Activated T-cell treated with anti-CD3 and anti-CD28 coated beads, Interleukin-2, amount 50 U/mL, for 4 hours (primary cell): ENCODE measurements around the gene UNC93B1. TPM values are rescaled to one million over a fixed set of nuclear protein-coding genes. Genes with fewer than 3 reads are reported as not detected.
"Not testable (repeated sequence)": the region's sequence is repeated elsewhere in the genome, so short reads cannot be mapped to it uniquely, and the experiment has no call there.

Experiments
- ATAC-seq, 2 donors: fragments of 200-7000 bp; cut with Tn5 transposase; one replicate each; pipeline ENCODE4 v1.10.0; 2021
- DNase-seq: peaks from one replicate; pipeline ENCODE4 v3.0.0-alpha.2; 2020
- H3K27me3 Mint-ChIP-seq: one replicate; pipeline ENCODE4 v1.8.0; 2021; ENCODE audit warnings: low read depth, mixed read lengths
- H3K36me3 Mint-ChIP-seq: one replicate; pipeline ENCODE4 v1.8.0; 2022; ENCODE audit warnings: mixed read lengths; ENCODE audit not compliant: insufficient read depth
- H3K4me1 Mint-ChIP-seq: one replicate; pipeline ENCODE4 v1.8.0; 2021; ENCODE audit warnings: low read depth, mixed read lengths
- H3K4me3 Mint-ChIP-seq: one replicate; pipeline ENCODE4 v1.8.0; 2021; ENCODE audit warnings: mild to moderate bottlenecking, moderate library complexity, mixed read lengths
- H3K9me3 Mint-ChIP-seq: one replicate; pipeline ENCODE4 v1.8.0; 2021; ENCODE audit warnings: mixed read lengths
- total RNA-seq, 3 donors: library from RNA; stranded (reverse); gene quantifications; one replicate each; pipeline ENCODE4 v1.2.1, GENCODE V29; 2021

Gene UNC93B1
- total RNA-seq, 3 donors from 2014 or later, result 12.8 to 15.6 (median 14.1) TPM

DNA sequence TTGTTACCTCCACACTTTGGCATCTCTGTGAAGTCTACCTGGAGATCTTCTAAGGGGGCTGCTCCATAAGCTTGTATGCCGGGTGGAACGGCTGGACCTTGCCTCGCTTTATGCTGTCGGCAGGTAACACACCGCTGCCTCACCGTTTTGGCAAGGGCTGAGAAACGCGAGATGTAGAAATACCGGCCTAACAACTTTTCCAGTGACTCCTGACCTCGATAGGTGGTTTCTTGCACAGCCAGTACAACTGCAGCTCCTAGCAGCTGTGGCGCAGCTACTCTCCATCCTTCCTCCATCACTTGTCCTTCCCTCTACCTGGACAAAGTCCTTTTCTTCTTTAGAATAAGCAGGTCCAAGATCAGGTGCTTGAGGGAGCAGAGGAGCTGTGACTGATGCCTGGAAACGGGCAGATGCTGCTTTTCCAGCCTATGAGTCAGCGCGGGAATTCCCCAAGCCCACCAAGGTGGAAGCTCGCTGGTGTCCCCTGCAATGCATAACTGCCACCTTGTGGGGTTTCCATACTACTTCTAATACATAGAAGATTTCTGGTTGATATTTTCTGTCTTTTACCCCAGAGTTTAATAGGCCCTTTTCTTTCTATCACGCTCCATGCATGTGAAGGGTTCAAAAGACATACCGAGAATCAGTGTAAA lies 25.0 kb downstream of the UNC93B1 start:
- not testable (repeated sequence) for ATAC-seq, H3K4me3 Mint-ChIP-seq, H3K36me3 Mint-ChIP-seq, H3K4me1 Mint-ChIP-seq, H3K9me3 Mint-ChIP-seq, DNase-seq
- H3K27me3 Mint-ChIP-seq, result peaks cover 31% of the 10 kb centered on the region

DNA sequence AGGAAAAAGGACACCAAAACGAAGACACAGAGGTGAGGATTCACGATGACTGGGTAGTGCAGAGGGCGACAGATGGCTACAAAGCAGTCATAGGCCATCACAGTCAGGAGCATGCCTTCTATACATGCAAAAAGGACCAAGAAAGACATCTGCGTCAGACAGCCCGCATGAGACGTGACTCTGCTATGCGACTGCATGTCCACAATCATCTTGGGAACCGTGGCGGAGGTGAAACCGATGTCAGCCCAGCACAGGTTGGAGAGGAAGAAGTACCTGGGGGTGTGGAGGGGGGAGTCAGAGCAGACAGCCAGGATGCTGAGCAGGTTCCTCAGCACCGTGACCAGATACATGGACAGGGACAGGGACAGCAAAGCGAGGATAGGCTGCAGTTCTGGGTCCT lies 29.2 kb downstream of the UNC93B1 start:
- not testable (repeated sequence) for ATAC-seq, H3K36me3 Mint-ChIP-seq, H3K9me3 Mint-ChIP-seq, H3K4me3 Mint-ChIP-seq, DNase-seq, H3K4me1 Mint-ChIP-seq
- H3K27me3 Mint-ChIP-seq, result peaks cover 26% of the 10 kb centered on the region

DNA sequence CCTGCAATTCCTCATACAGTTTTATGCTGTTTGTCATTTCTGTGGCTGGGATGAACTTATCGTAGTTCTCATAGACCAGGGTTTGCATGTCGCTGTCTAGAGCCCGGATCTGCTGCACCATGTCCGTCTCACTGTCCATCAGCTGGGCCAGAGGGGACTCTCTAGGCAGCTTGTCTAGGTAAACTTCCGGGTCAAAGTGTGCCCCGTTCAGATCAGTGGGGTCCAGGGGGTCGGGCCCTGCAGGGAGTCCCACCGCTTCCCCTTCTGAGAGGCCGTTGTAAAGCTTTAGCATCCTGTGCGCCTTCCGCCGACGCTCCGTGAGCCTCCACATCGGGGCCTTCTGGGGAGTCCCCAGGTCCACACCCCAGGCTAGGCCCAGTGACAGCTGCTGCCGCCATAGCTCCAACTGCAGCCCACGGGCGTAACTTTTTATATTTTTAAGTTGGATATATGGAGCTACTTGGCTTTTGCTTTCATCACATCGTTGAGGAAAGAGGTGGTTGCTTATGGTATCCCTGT lies 38.0 kb downstream of the UNC93B1 start:
- not testable (repeated sequence) for H3K4me1 Mint-ChIP-seq, H3K9me3 Mint-ChIP-seq, DNase-seq, H3K4me3 Mint-ChIP-seq, H3K36me3 Mint-ChIP-seq, ATAC-seq
- peaks cover 15% of the 10 kb centered on the region for H3K27me3 Mint-ChIP-seq

DNA sequence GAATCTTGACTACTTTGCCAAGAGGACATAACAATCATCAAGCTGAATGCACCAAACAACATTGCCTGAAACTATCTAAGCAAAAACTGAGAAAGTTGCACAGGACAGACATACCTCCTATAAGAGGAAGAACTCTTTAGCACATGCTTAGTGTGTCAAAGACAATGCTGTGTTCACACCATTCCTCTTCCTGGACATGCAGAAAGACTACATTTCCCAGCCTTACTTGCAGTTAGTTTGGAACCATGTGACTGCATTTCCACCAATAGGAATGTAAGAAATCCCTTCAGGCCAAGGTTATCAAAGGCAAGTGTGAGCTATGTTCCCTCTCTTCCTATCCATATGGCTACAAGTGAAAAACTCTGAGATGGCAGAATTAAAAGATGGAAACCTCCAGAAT lies 39.2 kb downstream of the UNC93B1 start:
- H3K36me3 Mint-ChIP-seq, H3K4me3 Mint-ChIP-seq, H3K4me1 Mint-ChIP-seq, H3K9me3 Mint-ChIP-seq, DNase-seq, ATAC-seq: not testable (repeated sequence)
- H3K27me3 Mint-ChIP-seq, result peaks cover 16% of the 10 kb centered on the region

DNA sequence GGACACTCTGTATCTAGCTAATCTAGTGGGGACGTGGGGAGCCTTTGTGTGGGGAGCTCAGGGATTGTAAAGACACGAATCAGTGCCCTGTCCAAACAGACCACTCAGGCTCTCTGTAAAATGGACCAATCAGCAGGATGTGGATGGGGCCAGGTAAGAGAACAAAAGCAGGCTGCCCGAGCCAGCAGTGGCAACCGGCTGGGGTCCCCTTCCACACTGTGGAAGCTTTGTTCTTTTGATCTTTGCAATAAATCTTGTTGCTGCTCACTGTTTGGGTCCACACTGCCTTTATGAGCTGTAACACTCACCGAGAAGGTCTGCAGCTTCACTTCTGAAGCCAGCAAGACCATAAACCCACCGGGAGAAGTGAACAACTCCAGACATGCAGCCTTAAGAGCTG lies 40.0 kb downstream of the UNC93B1 start:
- H3K27me3 Mint-ChIP-seq, result peaks cover 16% of the 10 kb centered on the region
- not testable (repeated sequence) for DNase-seq, H3K4me3 Mint-ChIP-seq, H3K4me1 Mint-ChIP-seq, H3K36me3 Mint-ChIP-seq, H3K9me3 Mint-ChIP-seq, ATAC-seq

DNA sequence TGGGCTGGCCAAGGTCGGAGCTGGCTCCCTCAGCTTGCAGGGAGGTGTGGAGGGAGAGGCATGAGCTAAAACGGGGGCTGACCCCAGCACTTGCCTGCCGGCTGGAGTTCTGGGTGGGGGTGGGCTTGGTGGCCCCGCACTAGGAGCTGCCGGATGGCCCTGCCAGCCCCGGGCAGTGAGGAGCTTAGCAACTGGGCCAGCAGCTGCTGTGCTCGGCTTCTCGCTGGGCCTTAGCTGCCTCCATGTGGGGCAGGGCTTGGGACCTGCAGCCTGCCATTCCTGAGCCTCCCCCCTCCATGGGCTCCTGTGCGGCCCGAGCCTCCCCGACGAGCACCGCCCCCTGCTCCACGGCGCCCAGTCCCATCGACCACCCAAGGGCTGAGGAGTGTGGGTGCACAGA lies 40.7 kb downstream of the UNC93B1 start:
- H3K4me3 Mint-ChIP-seq, H3K9me3 Mint-ChIP-seq, H3K36me3 Mint-ChIP-seq, DNase-seq, H3K4me1 Mint-ChIP-seq, ATAC-seq: not testable (repeated sequence)
- peaks cover 19% of the 10 kb centered on the region for H3K27me3 Mint-ChIP-seq

DNA sequence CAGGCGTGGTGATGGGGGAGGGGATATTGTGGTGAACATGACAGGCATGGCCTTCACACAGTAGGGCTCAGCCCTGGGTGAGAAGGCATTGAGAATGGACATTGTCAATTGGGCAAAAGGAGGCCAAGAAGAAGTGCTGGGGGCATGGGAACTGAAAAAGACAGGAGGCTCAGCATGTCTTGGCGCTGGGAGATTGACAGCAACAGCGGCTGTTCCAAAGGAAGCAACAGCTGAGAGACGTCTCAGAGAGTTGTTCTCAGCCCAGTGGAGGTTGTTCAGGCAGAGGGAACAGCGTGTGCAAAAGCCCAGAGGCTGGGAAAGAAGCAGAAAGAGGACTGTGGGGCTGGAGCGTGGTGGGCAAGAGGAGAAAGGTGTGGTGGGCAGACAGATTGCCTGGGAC lies 47.7 kb downstream of the UNC93B1 start:
- not testable (repeated sequence) for H3K4me1 Mint-ChIP-seq, ATAC-seq, DNase-seq, H3K9me3 Mint-ChIP-seq, H3K36me3 Mint-ChIP-seq
- Mint-ChIP-seq H3K27me3 (peaks cover 21% of the 10 kb centered on the region), H3K4me3 (peak overlapping the region; percentile 35)

DNA sequence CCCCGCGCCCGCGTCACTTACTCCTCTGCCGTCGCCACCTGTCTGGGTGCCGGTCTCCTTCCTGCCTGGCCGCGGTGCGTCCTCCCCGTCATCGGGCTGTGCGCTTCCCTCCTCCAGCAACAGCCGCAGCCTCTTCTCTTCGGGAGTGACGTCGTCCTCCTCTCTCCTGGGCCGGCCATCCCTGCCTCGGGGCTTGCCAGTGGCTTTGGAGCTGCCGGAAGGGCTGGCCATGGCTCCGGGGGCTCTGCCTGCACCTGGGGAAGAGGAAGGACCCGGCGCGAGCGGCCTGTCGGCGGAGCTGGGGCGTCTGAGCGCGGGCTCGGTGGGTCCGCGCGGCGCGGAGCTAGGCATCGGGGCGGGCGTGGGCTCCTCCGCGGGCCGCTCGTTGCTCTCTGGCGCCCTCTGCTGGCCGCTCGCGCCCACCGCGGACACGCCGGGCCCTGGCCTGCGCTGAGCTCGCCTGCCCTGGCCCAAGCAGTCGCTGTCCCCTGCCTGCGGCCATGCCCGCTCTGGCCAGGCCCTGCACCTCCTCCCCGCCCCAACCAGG lies 48.4 kb downstream of the UNC93B1 start:
- H3K27me3 Mint-ChIP-seq, result peaks cover 17% of the 10 kb centered on the region
- not testable (repeated sequence) for H3K36me3 Mint-ChIP-seq, H3K4me1 Mint-ChIP-seq, H3K9me3 Mint-ChIP-seq
- DNase-seq (peak; percentile 77), ATAC-seq (peak; percentile 91 to 93)
- peak overlapping the region; percentile 84 for H3K4me3 Mint-ChIP-seq

DNA sequence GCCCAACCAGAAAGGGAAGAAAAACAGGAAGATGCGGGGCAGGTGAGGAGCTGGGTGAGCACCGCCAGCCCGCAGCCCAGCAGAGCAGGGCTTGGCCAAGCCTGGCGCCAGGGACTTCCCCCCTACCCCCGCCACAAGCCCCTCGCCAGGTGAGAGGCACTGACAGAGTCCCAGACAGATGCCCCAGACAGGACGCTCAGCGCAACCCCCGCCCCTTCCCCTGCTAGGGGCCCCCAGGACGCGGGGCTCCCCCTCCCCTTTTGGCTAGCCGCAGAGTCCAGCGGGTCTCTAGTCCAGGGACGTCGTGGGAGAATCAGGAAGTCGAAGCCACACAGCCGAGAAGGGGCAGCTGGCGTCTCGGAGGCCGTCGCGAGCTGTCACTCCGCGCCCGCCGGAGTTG lies 48.9 kb downstream of the UNC93B1 start:
- not testable (repeated sequence) for H3K9me3 Mint-ChIP-seq, DNase-seq, ATAC-seq, H3K36me3 Mint-ChIP-seq, H3K4me1 Mint-ChIP-seq
- Mint-ChIP-seq H3K4me3 (peak overlapping the region; percentile 80), H3K27me3 (peaks cover 20% of the 10 kb centered on the region)

DNA sequence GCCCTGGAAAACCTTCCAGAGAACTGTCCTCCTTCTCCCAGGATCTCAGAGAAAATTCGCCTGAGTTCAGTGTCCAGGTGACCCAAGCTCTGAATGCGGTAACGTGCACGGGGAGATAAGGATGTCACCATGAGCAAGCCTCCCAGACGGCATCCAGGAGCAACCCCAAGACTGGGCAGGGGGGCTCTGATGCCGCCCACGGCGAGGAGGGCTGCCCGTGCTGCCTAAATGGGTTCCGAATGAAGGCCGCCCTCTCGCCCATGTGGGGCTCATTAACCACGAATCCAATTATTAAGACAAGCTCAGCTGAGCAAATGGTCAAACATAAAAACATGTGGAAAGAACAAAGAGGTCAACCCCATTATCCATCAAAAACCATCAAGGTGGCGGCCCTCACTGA lies 49.6 kb downstream of the UNC93B1 start:
- H3K27me3 Mint-ChIP-seq, result peaks cover 22% of the 10 kb centered on the region
- peak overlapping the region; percentile 80 for H3K4me3 Mint-ChIP-seq
- DNase-seq, H3K9me3 Mint-ChIP-seq, H3K4me1 Mint-ChIP-seq, ATAC-seq, H3K36me3 Mint-ChIP-seq: not testable (repeated sequence)

DNA sequence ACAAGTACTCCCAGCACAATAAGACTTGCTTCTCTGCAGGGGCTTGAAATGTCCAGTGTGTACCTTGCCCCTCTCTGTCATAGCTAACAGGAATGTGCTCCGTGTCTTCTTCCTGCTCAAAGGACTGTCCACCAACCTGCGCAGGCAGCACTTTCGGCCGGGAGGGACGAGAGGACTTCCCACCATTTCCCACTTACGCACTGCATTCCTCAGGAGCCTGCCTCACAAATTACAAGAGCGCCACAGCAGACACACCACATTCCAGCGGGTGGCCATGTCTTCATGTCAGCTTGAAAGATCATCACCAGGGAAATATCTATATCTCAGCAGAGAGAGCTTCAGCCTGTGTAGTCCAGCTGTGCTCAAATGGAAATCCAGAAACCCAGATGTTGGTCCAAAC lies 53.2 kb downstream of the UNC93B1 start:
- H3K9me3 Mint-ChIP-seq, H3K36me3 Mint-ChIP-seq, ATAC-seq, DNase-seq, H3K4me3 Mint-ChIP-seq, H3K4me1 Mint-ChIP-seq: not testable (repeated sequence)
- H3K27me3 Mint-ChIP-seq, result peaks cover 11% of the 10 kb centered on the region

DNA sequence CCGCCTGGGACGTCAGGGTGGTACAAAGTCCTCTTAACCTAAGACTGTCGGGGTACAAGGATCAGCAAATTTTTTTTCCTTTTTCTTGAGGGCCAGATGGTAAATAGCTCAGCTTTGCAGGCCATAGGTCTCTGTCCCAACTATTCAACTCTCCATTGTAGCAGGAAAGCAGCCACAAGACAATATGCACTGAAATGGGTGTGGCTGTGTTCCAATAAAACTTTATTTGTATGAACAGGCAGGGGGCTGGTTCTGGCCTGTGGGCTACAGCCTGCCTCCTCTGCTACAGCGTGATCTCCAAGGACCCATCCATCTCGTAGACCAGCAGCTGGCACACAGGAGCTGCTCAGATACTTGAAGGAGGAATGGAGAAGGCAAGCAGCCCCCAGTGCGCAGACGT lies 56.1 kb downstream of the UNC93B1 start:
- not testable (repeated sequence) for H3K27me3 Mint-ChIP-seq, H3K9me3 Mint-ChIP-seq, H3K4me3 Mint-ChIP-seq, H3K36me3 Mint-ChIP-seq, H3K4me1 Mint-ChIP-seq, ATAC-seq, DNase-seq

DNA sequence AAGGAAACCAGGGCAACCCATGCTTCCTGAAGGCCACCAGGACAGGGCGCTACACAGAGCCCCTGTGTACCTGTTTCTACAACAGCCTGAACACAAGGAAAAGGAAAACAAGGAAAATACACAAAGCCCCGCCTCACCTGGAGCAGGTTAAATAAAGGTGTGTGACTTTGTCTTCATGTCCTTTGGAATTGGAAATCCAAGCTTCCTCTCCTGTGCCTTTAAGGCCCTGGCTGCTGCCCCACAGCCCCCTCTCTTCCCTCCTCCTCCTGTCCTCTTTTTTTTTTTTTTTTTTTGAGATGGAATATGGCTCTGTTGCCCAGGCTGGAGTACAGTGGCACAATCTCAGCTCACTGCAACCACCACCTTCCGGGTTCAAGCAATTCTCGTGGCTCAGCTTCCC lies 57.5 kb downstream of the UNC93B1 start:
- not testable (repeated sequence) for H3K4me3 Mint-ChIP-seq, H3K36me3 Mint-ChIP-seq, H3K27me3 Mint-ChIP-seq, DNase-seq, H3K9me3 Mint-ChIP-seq, H3K4me1 Mint-ChIP-seq, ATAC-seq

DNA sequence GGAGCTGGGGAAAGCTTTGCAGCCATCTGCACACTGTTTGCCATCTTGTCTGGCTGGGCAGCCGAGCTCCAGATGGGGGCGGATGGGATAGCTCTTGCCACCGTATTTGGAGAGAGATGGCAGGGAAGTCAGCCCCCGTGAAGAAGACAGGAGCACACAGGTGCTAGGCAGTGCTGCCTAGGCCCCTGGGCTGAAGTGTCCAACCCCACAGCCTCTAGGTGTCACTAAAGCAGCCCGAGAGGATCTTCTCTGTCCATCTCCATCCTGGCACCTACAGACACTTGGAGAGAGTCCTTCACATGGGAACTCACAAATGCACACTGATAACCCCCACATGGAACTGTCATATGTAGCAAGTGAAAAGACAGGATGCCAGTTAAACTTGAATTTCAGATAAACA lies 60.5 kb downstream of the UNC93B1 start:
- not testable (repeated sequence) for H3K4me1 Mint-ChIP-seq, H3K27me3 Mint-ChIP-seq, H3K36me3 Mint-ChIP-seq, ATAC-seq, DNase-seq, H3K9me3 Mint-ChIP-seq, H3K4me3 Mint-ChIP-seq
